HG03159 (cell line): ENCODE data around the gene MEIS3.
"Not testable (repeated sequence)": the region's sequence is repeated elsewhere in the genome, so short reads cannot be mapped to it uniquely, and the experiment has no call there.

Source experiments
- ATAC-seq: cut with Tn5 transposase; IDR thresholded peaks from one replicate; pipeline ENCODE4 v1.9.1; 2021; ENCODE audit warnings: mild to moderate bottlenecking, moderate library complexity; ENCODE audit not compliant: unreplicated experiment

Gene MEIS3

GRCh38 chr19:47365455-47365854, 53.9 kb downstream of the MEIS3 start:
- ATAC-seq = not testable (repeated sequence)

GRCh38 chr19:47363758-47364531, 55.4 kb downstream of the MEIS3 start:
- no peak for ATAC-seq

- ATAC-seq = no peak
Measured at GRCh38 chr19:47362321-47362720, 57.0 kb downstream of the MEIS3 start.

GRCh38 chr19:47358936-47359335, 60.4 kb downstream of the MEIS3 start:
- ATAC-seq = no peak

- no peak for ATAC-seq
Measured at GRCh38 chr19:47357788-47358680, 61.3 kb downstream of the MEIS3 start.

GRCh38 chr19:47356900-47357299, 62.4 kb downstream of the MEIS3 start:
- ATAC-seq = no peak

GRCh38 chr19:47353307-47353712, 66.0 kb downstream of the MEIS3 start:
- ATAC-seq = no peak
